DMS 273 (cell line): ENCODE measurements around the gene GSTM5.
"Not testable (repeated sequence)": the region's sequence is repeated elsewhere in the genome, so short reads cannot be mapped to it uniquely, and the experiment has no call there.

ENCODE experiments used
- DNase-seq: peaks from one replicate; lab custom pipeline; 2025; ENCODE audit not compliant: unreplicated experiment; lab: John Stamatoyannopoulos, UW

The GSTM5 gene

GRCh38 chr1:109695138-109695537 lies 16.9 kb upstream of the GSTM5 start:
- not testable (repeated sequence) for DNase-seq

GRCh38 chr1:109697066-109697465 lies 15.0 kb upstream of the GSTM5 start:
- DNase-seq: no peak

GRCh38 chr1:109697861-109698260 lies 14.2 kb upstream of the GSTM5 start:
- not testable (repeated sequence) for DNase-seq

GRCh38 chr1:109702940-109703339 lies 9.1 kb upstream of the GSTM5 start:
- not testable (repeated sequence) for DNase-seq

GRCh38 chr1:109704173-109704572 lies 7.9 kb upstream of the GSTM5 start:
- no peak for DNase-seq

GRCh38 chr1:109705411-109705810 lies 6.6 kb upstream of the GSTM5 start:
- no peak for DNase-seq

- not testable (repeated sequence) for DNase-seq
Observed at GRCh38 chr1:109708949-109709348, 3.1 kb upstream of the GSTM5 start.

GRCh38 chr1:109709822-109710221 lies 2.2 kb upstream of the GSTM5 start:
- DNase-seq: not testable (repeated sequence)

- DNase-seq: no peak
Observed at GRCh38 chr1:109712321-109712864, 342 bp downstream of the GSTM5 start.

- DNase-seq: no peak
Observed at GRCh38 chr1:109713636-109714035, 1.6 kb downstream of the GSTM5 start.

GRCh38 chr1:109714661-109715372 lies 2.8 kb downstream of the GSTM5 start:
- no peak for DNase-seq

GRCh38 chr1:109716121-109716520 lies 4.1 kb downstream of the GSTM5 start:
- no peak for DNase-seq

- DNase-seq: no peak
Observed at GRCh38 chr1:109716570-109717090, 4.6 kb downstream of the GSTM5 start.

GRCh38 chr1:109717729-109718128 lies 5.7 kb downstream of the GSTM5 start:
- no peak for DNase-seq

- DNase-seq: no peak
Observed at GRCh38 chr1:109718495-109718894, 6.4 kb downstream of the GSTM5 start.

- DNase-seq: no peak
Observed at GRCh38 chr1:109719337-109719837, 7.3 kb downstream of the GSTM5 start.

GRCh38 chr1:109721042-109721441 lies 9.0 kb downstream of the GSTM5 start:
- no peak for DNase-seq

- no peak for DNase-seq
Observed at GRCh38 chr1:109721971-109722370, 9.9 kb downstream of the GSTM5 start.

GRCh38 chr1:109722908-109723691 lies 11.0 kb downstream of the GSTM5 start:
- no peak for DNase-seq

GRCh38 chr1:109724933-109725332 lies 12.9 kb downstream of the GSTM5 start:
- DNase-seq: no peak

- DNase-seq: no peak
Observed at GRCh38 chr1:109725510-109725909, 13.5 kb downstream of the GSTM5 start.

GRCh38 chr1:109726007-109726406 lies 14.0 kb downstream of the GSTM5 start:
- DNase-seq: no peak
